RPMI7951 (cell line): ENCODE data around the gene C12orf42. TPM values are rescaled to one million over a fixed set of nuclear protein-coding genes. Genes with fewer than 3 reads are reported as not detected.

Experiments used
- DNase-seq: peaks from one replicate; pipeline ENCODE4 v3.0.0-alpha.2; 2012; ENCODE audit warnings: low read depth
- total RNA-seq: library from RNA; depleted of rRNA; stranded (reverse); fragments of >200 nt; shearing (Covaris generic); gene quantifications from 2 replicates; pipeline ENCODE4 v1.2.3, GENCODE V29; 2014; rRNA removed

The C12orf42 gene
- total RNA-seq, 1 experiment from 2014 or later: not detected

- no peak for DNase-seq
Measured at GRCh38 chr12:103268831-103269514, 226.8 kb downstream of the C12orf42 start.

DNA sequence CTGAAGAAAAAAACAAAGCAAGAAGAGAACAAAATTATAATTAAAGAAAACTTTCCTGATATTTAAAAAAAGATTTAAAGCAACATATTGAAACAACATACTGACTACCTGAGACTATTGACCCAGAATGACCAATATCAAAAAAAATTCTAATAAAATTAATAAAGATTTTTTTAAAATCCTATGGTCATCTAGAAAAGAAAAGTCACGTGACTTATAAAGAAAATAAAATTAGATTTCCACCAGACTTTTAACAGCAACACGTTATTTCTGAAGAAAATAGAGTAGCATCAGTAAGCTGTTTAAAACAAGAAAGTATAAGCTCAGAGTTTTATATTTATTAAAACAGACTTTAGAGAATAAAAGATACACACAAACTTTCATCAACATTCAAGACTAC lies 238.0 kb downstream of the C12orf42 start:
- DNase-seq: no peak

Other genes with a start within 250 kb of the C12orf42 start
- not detected in 2 replicates for gene STAB2, start 91.3 kb upstream of the C12orf42 start, total RNA-seq